ENCODE results near the gene SUPT3H. TPM values are rescaled to one million over a fixed set of nuclear protein-coding genes. Genes with fewer than 3 reads are reported as not detected.

SUPT3H gene
- total and polyA plus RNA-seq, 2 of the 13 experiments (the other 11 are each of a cell fraction or from before 2014, with no cell fraction given) = 11.9 to 36.1 TPM

GRCh38 chr6:44831002-44831610 is 546.6 kb downstream of the SUPT3H start:
- no peaks in the 10 kb centered on the region for H3K79me2 ChIP-seq (ENCODE audit: insufficient read depth, low read length)
- no peak for ATAC-seq
- no peak for FAIRE-seq
- no peak overlapping the region for H3K9ac ChIP-seq (ENCODE audit: insufficient read depth, low read depth, low read length)
- no peak overlapping the region for H3K4me3 ChIP-seq (replicated peaks in 1 of 3; ENCODE audit: insufficient read depth in 1 of 3, low read depth in 2 of 3, low read length in 3 of 3)
- no peak overlapping the region for H3K4me2 ChIP-seq (ENCODE audit: low read depth, low read length)
- POLR2A ChIA-PET = no interaction called here
- H3K36me3 ChIP-seq (replicated peaks in 1 of 2; ENCODE audit: control insufficient read depth in 1 of 2, insufficient read depth in 2 of 2, low read length in 2 of 2) = no peaks in the 10 kb centered on the region; a peak in 1 of 5 replicates
- 93% methylated on average over 3 of the region's 3 CpGs for WGBS (ENCODE audit: low lambda C conversion rate)
- H3K4me1 ChIP-seq (ENCODE audit: insufficient read depth, low read length) = no peaks in the 10 kb centered on the region
- no TSS peak for BruUV-seq (replicated peaks)
- intact Hi-C loops (cut with micrococcal nuclease; ENCODE audit: unreplicated experiment) (no loop called here), in situ Hi-C loops (cut with HindIII; ENCODE audit: extremely low pct_ligation_motif_present, low pct_unique_long_range_greater_than_20kb) (no loop called here)
- no peaks in the 10 kb centered on the region for H3K9me3 ChIP-seq (ENCODE audit: low read length)
- H2AFZ ChIP-seq (ENCODE audit: low read length) = no peak overlapping the region
- CTCF ChIA-PET (ENCODE audit: low intra/inter-chr PET ratio, low total read pairs) = no interaction called here
- no peaks in the 10 kb centered on the region for H3K27me3 ChIP-seq (ENCODE audit: control insufficient read depth in 1 of 2, insufficient read depth in 2 of 2, low read length in 2 of 2)
- no peak for DNase-seq (ENCODE audit: low spot score)
- H3K27ac ChIP-seq (ENCODE audit: extremely low read length, insufficient read depth, low read length) = no peak overlapping the region
- H4K20me1 ChIP-seq (ENCODE audit: insufficient read depth, low read length) = no peaks in the 10 kb centered on the region
- TF ChIP-seq ZNF704 (CRISPR knock-in tag; IDR thresholded peaks at IDR 0.05; ENCODE audit: borderline replicate concordance) = no peak
- TF ChIP-seq MTF1 (CRISPR knock-in tag; IDR thresholded peaks at IDR 0.05) = no peak
- TF ChIP-seq NONO (IDR thresholded peaks at IDR 0.05) = no peak
- no peak for TF ChIP-seq NONO (CRISPR knock-in tag; conservative IDR thresholded peaks at IDR 0.05)
- no peak for TF ChIP-seq NR2F2 (IDR thresholded peaks at IDR 0.05; ENCODE audit: borderline replicate concordance, low read depth)
- no peak for TF ChIP-seq STAT5B (CRISPR knock-in tag; IDR thresholded peaks at IDR 0.05)
- TF ChIP-seq ZNF512 (CRISPR knock-in tag; IDR thresholded peaks at IDR 0.05) = no peak
- no peak for TF ChIP-seq FOXK1 (CRISPR knock-in tag; IDR thresholded peaks at IDR 0.05; ENCODE audit: borderline replicate concordance, low read depth)
- TF ChIP-seq JDP2 (CRISPR knock-in tag; IDR thresholded peaks at IDR 0.05; ENCODE audit: borderline replicate concordance) = no peak
- TF ChIP-seq NFIC (IDR thresholded peaks at IDR 0.05; ENCODE audit: low read length) = no peak
- TF ChIP-seq ZNF101 (CRISPR knock-in tag; IDR thresholded peaks at IDR 0.05; ENCODE audit: borderline replicate concordance, low read depth) = no peak
- TF ChIP-seq, protein P1, sequence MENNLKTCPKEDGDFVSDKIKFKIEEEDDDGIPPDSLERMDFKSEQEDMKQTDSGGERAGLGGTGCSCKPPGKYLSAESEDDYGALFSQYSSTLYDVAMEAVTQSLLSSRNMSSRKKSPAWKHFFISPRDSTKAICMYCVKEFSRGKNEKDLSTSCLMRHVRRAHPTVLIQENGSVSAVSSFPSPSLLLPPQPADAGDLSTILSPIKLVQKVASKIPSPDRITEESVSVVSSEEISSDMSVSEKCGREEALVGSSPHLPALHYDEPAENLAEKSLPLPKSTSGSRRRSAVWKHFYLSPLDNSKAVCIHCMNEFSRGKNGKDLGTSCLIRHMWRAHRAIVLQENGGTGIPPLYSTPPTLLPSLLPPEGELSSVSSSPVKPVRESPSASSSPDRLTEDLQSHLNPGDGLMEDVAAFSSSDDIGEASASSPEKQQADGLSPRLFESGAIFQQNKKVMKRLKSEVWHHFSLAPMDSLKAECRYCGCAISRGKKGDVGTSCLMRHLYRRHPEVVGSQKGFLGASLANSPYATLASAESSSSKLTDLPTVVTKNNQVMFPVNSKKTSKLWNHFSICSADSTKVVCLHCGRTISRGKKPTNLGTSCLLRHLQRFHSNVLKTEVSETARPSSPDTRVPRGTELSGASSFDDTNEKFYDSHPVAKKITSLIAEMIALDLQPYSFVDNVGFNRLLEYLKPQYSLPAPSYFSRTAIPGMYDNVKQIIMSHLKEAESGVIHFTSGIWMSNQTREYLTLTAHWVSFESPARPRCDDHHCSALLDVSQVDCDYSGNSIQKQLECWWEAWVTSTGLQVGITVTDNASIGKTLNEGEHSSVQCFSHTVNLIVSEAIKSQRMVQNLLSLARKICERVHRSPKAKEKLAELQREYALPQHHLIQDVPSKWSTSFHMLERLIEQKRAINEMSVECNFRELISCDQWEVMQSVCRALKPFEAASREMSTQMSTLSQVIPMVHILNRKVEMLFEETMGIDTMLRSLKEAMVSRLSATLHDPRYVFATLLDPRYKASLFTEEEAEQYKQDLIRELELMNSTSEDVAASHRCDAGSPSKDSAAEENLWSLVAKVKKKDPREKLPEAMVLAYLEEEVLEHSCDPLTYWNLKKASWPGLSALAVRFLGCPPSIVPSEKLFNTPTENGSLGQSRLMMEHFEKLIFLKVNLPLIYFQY (CRISPR knock-in tag; IDR thresholded peaks at IDR 0.05; ENCODE audit: borderline replicate concordance) = no peak
- TF ChIP-seq, protein P2, sequence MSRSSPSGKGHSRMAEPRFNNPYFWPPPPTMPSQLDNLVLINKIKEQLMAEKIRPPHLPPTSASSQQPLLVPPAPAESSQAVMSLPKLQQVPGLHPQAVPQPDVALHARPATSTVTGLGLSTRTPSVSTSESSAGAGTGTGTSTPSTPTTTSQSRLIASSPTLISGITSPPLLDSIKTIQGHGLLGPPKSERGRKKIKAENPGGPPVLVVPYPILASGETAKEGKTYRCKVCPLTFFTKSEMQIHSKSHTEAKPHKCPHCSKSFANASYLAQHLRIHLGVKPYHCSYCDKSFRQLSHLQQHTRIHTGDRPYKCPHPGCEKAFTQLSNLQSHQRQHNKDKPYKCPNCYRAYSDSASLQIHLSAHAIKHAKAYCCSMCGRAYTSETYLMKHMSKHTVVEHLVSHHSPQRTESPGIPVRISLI (CRISPR knock-in tag; IDR thresholded peaks at IDR 0.05; ENCODE audit: borderline replicate concordance) = no peak
- no peak for TF ChIP-seq CBX5 (CRISPR knock-in tag; IDR thresholded peaks at IDR 0.05; ENCODE audit: borderline replicate concordance)
- TF ChIP-seq ZNF773 (CRISPR knock-in tag; IDR thresholded peaks at IDR 0.05; ENCODE audit: borderline replicate concordance) = no peak

Measured in HepG2 (cell line).